Measurements from ENCODE around the gene MIEN1.
"Not testable (repeated sequence)": the region's sequence is repeated elsewhere in the genome, so short reads cannot be mapped to it uniquely, and the experiment has no call there.

Gene MIEN1

GRCh38 chr17:39755554-39756379, 25.4 kb upstream of the MIEN1 start:
- DNase-seq (ENCODE audit: low read depth): peak; percentile 30

GRCh38 chr17:39754958-39755553, 24.7 kb upstream of the MIEN1 start:
- DNase-seq (ENCODE audit: low read depth): no peak

DNA sequence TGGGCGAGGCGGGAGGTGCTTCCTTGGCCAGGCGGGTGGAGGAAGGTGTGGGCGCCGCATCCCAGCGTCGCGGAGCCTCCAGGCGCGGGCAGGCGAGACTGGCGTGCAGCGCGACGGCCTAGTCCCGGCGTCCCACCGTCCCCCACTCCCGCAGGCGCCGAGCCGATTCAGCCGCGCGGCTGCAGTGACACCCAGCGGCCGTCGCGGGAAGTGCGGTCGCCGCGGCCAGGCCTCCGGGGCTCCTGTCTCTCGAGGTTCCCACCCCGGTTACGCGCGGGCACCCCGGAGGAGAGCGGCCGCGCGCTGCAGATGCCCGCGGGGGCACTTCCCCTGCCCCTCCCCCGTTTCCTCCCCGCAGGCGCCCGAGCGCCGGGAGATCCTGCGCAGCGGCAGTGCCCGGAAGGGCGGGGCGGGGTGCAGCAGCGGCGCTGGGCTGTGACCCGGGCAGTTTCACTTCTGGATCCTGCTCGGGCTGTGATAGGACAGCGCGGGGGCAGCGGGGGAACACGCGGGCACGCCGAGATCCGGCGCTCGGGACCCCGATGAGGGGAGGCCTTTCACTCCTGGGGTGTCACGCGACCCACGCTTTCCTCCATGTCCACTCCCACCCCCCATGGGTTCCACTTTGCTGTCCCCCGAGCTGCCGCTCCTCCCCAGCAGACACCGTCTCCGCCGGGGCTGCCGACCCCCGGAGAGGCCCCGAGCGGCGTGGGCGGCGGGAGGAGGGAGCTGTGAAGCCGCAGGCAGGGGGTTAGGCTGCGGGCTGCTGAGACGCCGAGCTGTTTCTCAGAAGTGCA, 24.0 kb upstream of the MIEN1 start:
- DNase-seq (ENCODE audit: low read depth): peak; percentile 92

- peak; percentile 67 for DNase-seq (ENCODE audit: low read depth)
Observed at GRCh38 chr17:39753514-39754160, 23.3 kb upstream of the MIEN1 start.

- DNase-seq (ENCODE audit: low read depth): no peak
Observed at GRCh38 chr17:39752241-39752881, 22.0 kb upstream of the MIEN1 start.

DNA sequence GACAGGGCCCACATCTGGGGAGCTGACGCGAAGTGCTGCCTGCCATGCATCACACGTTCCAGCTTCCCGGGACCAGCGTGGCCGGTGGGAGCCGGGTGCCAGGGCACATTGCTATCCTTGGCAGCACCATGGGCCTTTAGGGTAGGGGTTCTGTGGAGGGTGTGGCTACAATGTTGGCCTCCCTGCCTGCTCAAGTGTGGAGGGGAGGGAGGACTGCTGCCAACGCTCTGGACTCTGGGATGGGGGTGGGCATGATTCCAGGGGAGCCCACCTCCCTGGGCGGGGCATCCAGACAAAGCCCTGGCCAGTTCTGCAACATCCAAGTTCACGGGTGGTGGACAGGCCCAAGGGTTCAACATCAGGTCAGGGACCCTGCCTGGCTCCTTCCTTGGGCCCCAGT, 21.3 kb upstream of the MIEN1 start:
- no peak for DNase-seq (ENCODE audit: low read depth)

DNA sequence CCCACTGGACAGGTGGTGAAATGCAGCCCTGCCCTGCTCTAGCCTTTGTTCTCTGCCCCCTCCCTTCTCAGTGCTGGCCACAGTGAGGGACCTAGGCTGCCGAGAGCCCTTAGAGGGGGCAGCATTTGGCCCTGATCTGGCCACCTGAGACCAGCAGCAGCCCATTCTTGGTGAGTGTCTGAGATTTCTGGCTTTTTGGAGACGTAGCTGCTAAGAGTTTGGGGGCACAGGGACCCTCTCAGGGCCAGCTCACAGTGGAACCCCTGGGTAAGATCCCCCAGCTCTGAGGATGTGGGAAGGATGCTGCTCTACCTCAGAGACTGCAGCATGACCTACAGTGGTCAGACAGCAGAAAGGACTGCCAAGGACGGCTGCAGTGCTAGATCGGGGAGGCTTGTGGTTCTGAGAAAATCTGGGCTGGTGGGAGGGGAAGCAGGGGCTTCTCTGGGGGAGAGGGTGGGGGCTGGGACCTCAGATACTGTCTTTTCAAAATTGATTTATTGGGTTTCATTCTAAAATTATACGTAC, 20.7 kb upstream of the MIEN1 start:
- no peak for DNase-seq (ENCODE audit: low read depth)

DNA sequence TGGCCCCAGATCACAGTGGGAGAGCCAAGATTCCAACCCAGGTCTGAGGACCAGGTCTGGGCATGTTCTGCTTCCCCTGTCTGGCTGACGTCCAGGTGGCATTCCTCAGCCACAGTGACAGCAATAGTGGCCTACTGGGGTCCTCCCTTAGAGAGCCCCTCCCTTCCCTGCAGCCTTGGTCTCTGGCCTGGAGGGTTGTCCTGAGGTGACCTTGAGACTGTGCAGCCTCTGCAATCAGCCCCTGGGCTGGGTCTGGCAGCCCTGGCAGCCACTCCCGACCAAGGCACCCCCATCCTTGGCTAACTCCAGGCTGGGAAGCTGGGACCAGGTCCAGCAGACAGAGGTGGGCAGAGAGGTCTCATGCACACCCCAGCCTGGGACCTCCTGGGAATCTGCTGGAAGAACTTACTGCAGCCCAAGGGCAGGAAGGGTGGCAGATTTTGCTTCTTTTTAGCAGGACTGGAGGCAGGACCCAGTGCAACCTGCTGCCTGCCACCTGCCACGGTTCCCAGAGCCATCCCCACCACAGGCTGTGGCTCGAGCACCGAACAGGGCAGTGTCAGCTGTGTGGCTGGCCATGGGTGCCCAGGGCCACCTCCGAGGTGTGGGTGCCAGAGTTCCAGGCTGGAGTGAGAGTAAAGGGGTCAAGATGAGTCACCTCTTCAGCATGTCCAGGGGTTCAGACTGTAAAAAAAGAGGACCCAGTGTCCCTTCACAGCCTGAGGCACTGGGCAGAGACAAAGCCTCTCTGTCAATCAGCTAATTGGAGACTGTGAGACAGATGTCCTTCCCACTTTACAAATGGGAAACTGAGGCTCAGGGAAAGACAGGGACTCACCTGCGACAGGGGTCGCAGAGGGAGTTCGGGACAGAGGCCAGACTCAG, 20.0 kb upstream of the MIEN1 start:
- no peak for DNase-seq (ENCODE audit: low read depth)

DNA sequence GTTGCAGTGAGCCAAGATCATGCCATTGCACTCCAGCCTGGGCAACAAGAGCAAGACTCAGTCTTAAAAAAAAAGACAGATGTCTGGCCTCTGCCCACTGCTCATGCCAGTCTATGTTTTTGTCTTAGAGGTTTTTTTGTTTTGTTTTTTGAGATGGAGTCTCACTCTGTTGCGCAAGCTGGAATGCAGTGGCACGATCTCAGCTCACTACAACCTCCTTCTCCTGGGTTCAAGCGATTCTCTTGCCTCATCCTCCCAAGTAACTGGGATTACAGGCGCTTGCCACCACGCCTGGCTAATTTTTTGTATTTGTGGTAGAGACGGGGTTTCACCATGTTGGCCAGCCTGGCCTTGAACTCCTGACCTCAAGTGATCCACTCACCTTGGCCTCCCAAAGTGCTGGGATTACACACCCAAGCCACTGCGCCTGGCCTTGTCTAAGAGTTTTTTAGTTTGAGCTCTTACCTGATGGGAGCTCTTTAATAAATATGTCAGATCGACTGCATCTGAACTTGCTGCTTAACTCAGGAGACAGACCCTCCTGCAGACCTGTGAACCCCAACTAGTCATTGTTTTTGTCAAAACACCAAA, 18.2 kb upstream of the MIEN1 start:
- DNase-seq (ENCODE audit: low read depth): not testable (repeated sequence)

DNA sequence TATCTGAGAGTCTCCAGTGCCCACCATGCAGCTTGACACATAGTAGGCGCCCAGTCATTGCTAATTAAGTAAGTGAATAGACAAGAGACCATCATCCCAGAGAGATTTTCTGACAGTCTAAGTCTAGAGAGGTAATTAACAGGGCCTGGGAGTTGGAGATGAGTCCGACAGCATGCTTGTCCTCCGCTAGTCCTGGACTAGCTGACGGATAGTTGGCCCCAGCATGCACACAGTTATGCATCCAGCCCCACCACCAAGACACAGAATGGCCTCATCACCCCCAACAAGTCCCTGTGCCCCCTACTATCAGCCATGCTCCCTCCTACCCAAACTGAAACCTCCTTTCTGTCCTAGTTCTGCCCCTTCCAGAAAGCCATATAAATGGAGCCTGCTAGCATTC, 17.4 kb upstream of the MIEN1 start:
- no peak for DNase-seq (ENCODE audit: low read depth)

- DNase-seq (ENCODE audit: low read depth): no peak
Observed at GRCh38 chr17:39746145-39746461, 15.8 kb upstream of the MIEN1 start.

- no peak for DNase-seq (ENCODE audit: low read depth)
Observed at GRCh38 chr17:39745335-39746144, 15.2 kb upstream of the MIEN1 start.

DNA sequence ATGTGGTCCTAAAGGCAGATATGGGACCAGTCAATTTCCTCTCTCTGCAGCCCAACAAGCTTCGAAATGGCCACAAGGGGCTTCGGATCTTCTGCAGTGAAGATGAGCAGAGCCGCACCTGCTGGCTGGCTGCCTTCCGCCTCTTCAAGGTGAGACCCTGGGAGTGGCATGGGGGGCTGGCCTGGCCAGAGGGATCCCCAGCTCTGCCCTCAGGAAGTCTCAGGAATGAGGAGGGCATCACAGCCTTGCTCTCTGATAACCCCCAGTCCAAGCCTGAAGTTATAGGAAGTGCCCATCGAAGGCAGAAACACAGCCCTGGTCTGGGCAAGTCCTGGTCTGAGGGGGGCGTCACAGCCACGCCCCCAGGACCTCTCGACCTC, 14.5 kb upstream of the MIEN1 start:
- DNase-seq (ENCODE audit: low read depth): no peak

DNA sequence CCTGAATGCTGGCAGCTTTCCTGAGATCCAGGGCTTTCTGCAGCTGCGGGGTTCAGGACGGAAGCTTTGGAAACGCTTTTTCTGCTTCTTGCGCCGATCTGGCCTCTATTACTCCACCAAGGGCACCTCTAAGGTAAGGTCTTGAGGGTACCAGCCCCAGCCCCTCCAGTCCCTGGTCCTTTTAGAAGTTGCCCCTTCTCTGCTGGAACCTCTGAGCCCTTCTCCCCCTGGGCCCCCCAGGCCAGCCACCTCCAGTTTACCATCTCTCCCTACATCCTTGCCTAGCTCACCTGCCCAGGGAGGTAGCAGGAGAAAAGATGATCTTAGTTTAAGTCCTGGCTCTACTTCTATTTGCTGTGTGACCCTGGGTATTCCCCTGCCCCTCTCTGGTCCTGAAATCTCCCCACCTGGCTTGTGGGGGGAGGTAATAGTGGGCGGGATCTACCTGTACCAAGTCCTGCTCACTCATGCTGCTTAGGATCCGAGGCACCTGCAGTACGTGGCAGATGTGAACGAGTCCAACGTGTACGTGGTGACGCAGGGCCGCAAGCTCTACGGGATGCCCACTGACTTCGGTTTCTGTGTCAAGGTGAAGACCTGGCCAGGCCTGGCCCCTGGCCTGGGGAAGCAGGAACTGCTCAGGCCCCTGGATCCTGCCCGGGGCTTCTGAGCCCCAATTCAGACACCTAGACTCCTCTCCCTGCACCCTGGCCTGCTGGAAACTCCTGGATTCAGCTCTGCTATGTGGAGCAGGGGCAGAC, 13.9 kb upstream of the MIEN1 start:
- no peak for DNase-seq (ENCODE audit: low read depth)

DNA sequence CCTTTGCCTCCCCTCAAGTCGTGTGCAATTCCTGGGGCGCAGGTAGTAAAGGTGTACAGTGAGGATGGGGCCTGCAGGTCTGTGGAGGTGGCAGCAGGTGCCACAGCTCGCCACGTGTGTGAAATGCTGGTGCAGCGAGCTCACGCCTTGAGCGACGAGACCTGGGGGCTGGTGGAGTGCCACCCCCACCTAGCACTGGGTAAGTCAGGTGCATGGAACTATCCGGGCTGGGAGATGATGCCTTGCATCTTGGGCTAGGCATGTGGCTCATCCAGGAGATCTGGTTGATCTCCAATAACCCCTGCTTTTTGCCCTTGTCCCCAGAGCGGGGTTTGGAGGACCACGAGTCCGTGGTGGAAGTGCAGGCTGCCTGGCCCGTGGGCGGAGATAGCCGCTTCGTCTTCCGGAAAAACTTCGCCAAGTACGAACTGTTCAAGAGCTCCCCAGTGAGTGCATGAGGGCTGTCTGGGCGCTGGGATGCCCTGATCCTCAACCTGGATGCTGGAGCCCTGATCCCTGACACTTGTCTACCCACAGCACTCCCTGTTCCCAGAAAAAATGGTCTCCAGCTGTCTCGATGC, 12.6 kb upstream of the MIEN1 start:
- DNase-seq (ENCODE audit: low read depth): no peak

DNA sequence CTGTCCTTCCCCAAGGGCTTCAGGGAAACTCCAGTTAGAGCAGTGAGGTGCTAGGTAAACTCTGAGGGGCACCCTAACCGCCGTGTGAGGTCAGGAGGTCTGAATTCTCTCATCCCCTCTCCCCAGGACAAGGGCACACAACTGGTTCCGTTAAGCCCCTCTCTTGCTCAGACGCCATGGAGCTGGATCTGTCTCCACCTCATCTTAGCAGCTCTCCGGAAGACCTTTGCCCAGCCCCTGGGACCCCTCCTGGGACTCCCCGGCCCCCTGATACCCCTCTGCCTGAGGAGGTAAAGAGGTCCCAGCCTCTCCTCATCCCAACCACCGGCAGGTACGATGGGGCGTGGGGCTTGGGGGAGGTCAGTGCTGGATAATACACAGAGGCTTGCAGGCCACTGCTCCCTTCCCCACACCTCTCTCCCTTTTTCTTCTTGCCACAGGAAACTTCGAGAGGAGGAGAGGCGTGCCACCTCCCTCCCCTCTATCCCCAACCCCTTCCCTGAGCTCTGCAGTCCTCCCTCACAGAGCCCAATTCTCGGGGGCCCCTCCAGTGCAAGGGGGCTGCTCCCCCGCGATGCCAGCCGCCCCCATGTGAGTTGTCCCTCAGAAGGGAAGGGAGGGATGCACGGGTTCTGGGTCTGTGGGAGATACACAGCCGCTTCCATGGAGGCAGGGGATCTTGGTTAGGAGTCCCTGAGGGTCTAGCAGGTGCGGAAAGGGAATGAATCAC, 12.0 kb upstream of the MIEN1 start:
- no peak for DNase-seq (ENCODE audit: low read depth)

GRCh38 chr17:39740357-39741111, 10.2 kb upstream of the MIEN1 start:
- DNase-seq (ENCODE audit: low read depth): no peak
